GM23248 (cell line): Measurements from ENCODE around the gene DGKA. TPM values are rescaled to one million over a fixed set of nuclear protein-coding genes. Genes with fewer than 3 reads are reported as not detected.

Source experiments
- DNase-seq: peaks from one replicate; pipeline ENCODE4 v3.0.0-alpha.2; 2015
- H2AFZ ChIP-seq: fragments of 200-600 bp; sonication (generic); 2 replicates; pipeline ENCODE4 v1.6.1; 2016; ENCODE audit warnings: antibody characterized with exemption
- H3F3A ChIP-seq: fragments of 200-600 bp; sonication (generic); 2 replicates; pipeline ENCODE4 v1.6.1; 2016; ENCODE audit warnings: mild to moderate bottlenecking, antibody characterized with exemption, mixed run types; ENCODE audit not compliant: insufficient read depth
- H3K27ac ChIP-seq: fragments of 200-600 bp; sonication (generic); 2 replicates; pipeline ENCODE4 v1.5.1; 2016; ENCODE audit warnings: mild to moderate bottlenecking
- H3K27me3 ChIP-seq: fragments of 200-600 bp; sonication (generic); replicated peaks from 2 replicates; pipeline ENCODE4 v1.6.1; 2016; ENCODE audit warnings: mild to moderate bottlenecking; ENCODE audit not compliant: insufficient read depth
- H3K36me3 ChIP-seq: fragments of 200-600 bp; sonication (generic); 2 replicates; pipeline ENCODE4 v1.6.1; 2016; ENCODE audit warnings: low read depth, mild to moderate bottlenecking
- H3K4me1 ChIP-seq: fragments of 200-600 bp; sonication (generic); 2 replicates; pipeline ENCODE4 v1.6.1; 2016; ENCODE audit warnings: mild to moderate bottlenecking; ENCODE audit not compliant: insufficient read depth
- H3K4me2 ChIP-seq: fragments of 200-600 bp; sonication (generic); one replicate; pipeline ENCODE4 v1.6.1; 2016; ENCODE audit warnings: mild to moderate bottlenecking; ENCODE audit not compliant: unreplicated experiment
- H3K4me3 ChIP-seq: fragments of 200-600 bp; sonication (generic); 2 replicates; pipeline ENCODE4 v1.5.1; 2016; ENCODE audit warnings: mild to moderate bottlenecking
- H3K79me2 ChIP-seq: fragments of 200-600 bp; sonication (generic); 2 replicates; pipeline ENCODE4 v1.6.1; 2016; ENCODE audit warnings: mild to moderate bottlenecking; ENCODE audit not compliant: insufficient read depth
- H3K9ac ChIP-seq: fragments of 200-600 bp; sonication (generic); 2 replicates; pipeline ENCODE4 v1.6.1; 2016; ENCODE audit warnings: mild to moderate bottlenecking
- H3K9me2 ChIP-seq: fragments of 200-600 bp; sonication (generic); 2 replicates; pipeline ENCODE4 v1.6.1; 2016; ENCODE audit warnings: mixed run types, mild to moderate bottlenecking, moderate library complexity; ENCODE audit not compliant: insufficient read depth
- H3K9me3 ChIP-seq: fragments of 200-600 bp; sonication (generic); one replicate; pipeline ENCODE4 v1.6.1; 2017; ENCODE audit warnings: low read depth
- H4K20me1 ChIP-seq: fragments of 200-600 bp; sonication (generic); 2 replicates; pipeline ENCODE4 v1.6.0; 2016; ENCODE audit not compliant: insufficient read depth
- EZH2 ChIP-seq: fragments of 200-600 bp; sonication (generic); IDR thresholded peaks from 2 replicates; pipeline ENCODE4 v1.6.1; 2018; ENCODE audit warnings: antibody characterized with exemption, mild to moderate bottlenecking; ENCODE audit not compliant: insufficient read depth, poor library complexity, severe bottlenecking
- EZH2phosphoT487 ChIP-seq: fragments of 200-600 bp; sonication (generic); IDR thresholded peaks from 2 replicates; pipeline ENCODE4 v1.6.1; 2018; ENCODE audit warnings: antibody characterized with exemption, moderate library complexity, mild to moderate bottlenecking, low read depth; ENCODE audit not compliant: insufficient read depth
- WGBS, 2 experiments: methylation state at CpG; one replicate each; pipeline ENCODE4 v1.1.6; 2015 to 2017; ENCODE audit warnings: low lambda C conversion rate in 2 of 2, low coverage in 1 of 2; ENCODE audit errors: missing lambda C conversion rate in 2 of 2; 5-methylcytosine and 5-hydroxymethylcytosine counted together
- in situ Hi-C: fragments of 300-500 bp; cut with MboI; formaldehyde crosslinking; loops from 2 replicates; pipeline ENCODE4 v1.15.0; 2020
- polyA plus RNA-seq: library from polyadenylated mRNA; unstranded; fragments of >200 nt; fragmentation: Nextera tagmentation; extraction: Ambion mirVana; gene quantifications from 2 replicates; pipeline ENCODE4 v1.2.1, GENCODE V29; 2016
- total RNA-seq: library from RNA; depleted of rRNA; stranded (reverse); fragments of >200 nt; shearing (Covaris generic); gene quantifications from 2 replicates; pipeline ENCODE4 v1.2.3, GENCODE V29; 2014

DGKA gene
- total and polyA plus RNA-seq, 2 experiments from 2014 or later: 67.7 to 116 TPM

DNA sequence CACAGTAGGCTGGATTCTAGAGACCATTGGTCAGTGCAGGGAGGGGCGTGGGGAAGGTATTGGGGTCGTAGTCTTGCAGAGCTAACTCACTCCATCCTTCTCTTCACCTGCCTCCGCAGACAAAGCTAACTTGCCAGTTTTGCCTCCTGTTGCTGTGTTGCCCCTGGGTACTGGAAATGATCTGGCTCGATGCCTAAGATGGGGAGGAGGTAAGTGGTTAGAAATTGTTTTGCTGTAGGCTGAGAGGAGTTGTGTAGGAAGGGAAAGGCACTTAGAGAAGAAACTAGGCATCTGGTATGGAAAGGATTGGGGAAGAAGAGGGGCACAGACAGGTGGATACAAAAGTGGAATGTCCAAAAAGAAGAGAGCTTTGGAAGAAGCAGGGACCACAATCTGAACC lies 11.1 kb downstream of the DGKA start:
- no peak overlapping the region for H3K4me3 ChIP-seq
- no peak overlapping the region for H2AFZ ChIP-seq
- peaks cover 45% of the 10 kb centered on the region for H3K36me3 ChIP-seq
- no peaks in the 10 kb centered on the region for H3K9me2 ChIP-seq
- no peak overlapping the region for H3K4me2 ChIP-seq
- H3F3A ChIP-seq: peaks cover 27% of the 10 kb centered on the region
- WGBS, 2 experiments: 90 to 93% methylated on average over 4 of the region's 4 CpGs
- no peaks in the 10 kb centered on the region for H3K9me3 ChIP-seq
- in situ Hi-C loops: no loop called here
- TF ChIP-seq EZH2phosphoT487: no peak
- no peak for TF ChIP-seq EZH2
- peaks cover 22% of the 10 kb centered on the region for H3K4me1 ChIP-seq
- no peak overlapping the region for H3K9ac ChIP-seq
- no peak for DNase-seq
- no peak overlapping the region for H3K27ac ChIP-seq
- no peaks in the 10 kb centered on the region for H3K27me3 ChIP-seq
- H3K79me2 ChIP-seq: no peaks in the 10 kb centered on the region
- H4K20me1 ChIP-seq: no peaks in the 10 kb centered on the region

DNA sequence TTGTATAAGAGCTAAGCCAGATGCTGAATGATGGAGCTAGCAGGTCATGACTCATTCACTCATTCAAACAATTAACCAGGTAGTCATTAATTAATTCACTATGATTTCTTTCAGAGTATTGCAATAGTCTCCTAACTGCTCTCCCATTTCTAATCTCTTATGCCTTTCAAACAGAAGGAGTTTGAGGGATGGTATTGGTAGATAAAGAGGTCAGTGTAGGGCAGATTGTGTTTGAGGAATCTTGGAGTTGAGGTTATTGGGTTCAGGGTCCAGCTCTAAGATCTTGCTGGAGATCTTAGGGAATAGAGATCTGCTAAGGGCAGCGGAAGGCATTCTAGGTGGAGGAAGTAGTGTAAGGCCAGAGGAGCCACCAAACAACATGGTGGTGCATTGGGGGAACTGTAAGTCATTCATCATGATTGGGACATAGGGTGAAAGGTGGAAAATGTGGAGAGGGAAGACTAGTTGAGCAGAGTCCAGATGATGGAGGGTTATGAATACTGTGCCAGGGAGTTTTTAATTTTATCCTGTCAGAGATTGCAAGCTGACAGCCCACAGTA lies 11.7 kb downstream of the DGKA start:
- no peaks in the 10 kb centered on the region for H3K27me3 ChIP-seq
- H3K79me2 ChIP-seq: no peaks in the 10 kb centered on the region
- H3K9ac ChIP-seq: no peak overlapping the region
- 96 to 100% methylated on average over 1 of the region's 1 CpG for WGBS, 2 experiments
- in situ Hi-C loops: no loop called here
- no peak overlapping the region for H2AFZ ChIP-seq
- no peaks in the 10 kb centered on the region for H4K20me1 ChIP-seq
- H3K9me3 ChIP-seq: no peaks in the 10 kb centered on the region
- TF ChIP-seq EZH2 (no peak), EZH2phosphoT487 (no peak)
- H3K36me3 ChIP-seq: peaks cover 45% of the 10 kb centered on the region
- H3F3A ChIP-seq: peaks cover 21% of the 10 kb centered on the region
- DNase-seq: no peak
- no peaks in the 10 kb centered on the region for H3K9me2 ChIP-seq
- no peak overlapping the region for H3K4me2 ChIP-seq
- no peak overlapping the region for H3K27ac ChIP-seq
- no peak overlapping the region for H3K4me3 ChIP-seq
- peaks cover 16% of the 10 kb centered on the region for H3K4me1 ChIP-seq

GRCh38 chr12:55946553-55946952 lies 15.6 kb downstream of the DGKA start:
- Histone ChIP-seq H3K9me2 (no peaks in the 10 kb centered on the region), H3K4me2 (no peak overlapping the region), H3K79me2 (no peaks in the 10 kb centered on the region), H3F3A (no peaks in the 10 kb centered on the region), H3K4me1 (no peaks in the 10 kb centered on the region), H3K9ac (no peak overlapping the region), H3K9me3 (no peaks in the 10 kb centered on the region), H3K27me3 (no peaks in the 10 kb centered on the region), H3K4me3 (no peak overlapping the region), H2AFZ (no peak overlapping the region), H3K27ac (no peak overlapping the region), H3K36me3 (peaks cover 34% of the 10 kb centered on the region), H4K20me1 (no peaks in the 10 kb centered on the region)
- TF ChIP-seq EZH2phosphoT487 (no peak), EZH2 (no peak)
- in situ Hi-C loops: no loop called here
- DNase-seq: no peak
- WGBS, 2 experiments: 79 to 84% methylated on average over 6 of the region's 6 CpGs

GRCh38 chr12:55955344-55955743 lies 24.4 kb downstream of the DGKA start:
- no peaks in the 10 kb centered on the region for H3K79me2 ChIP-seq
- no peak overlapping the region for H2AFZ ChIP-seq
- DNase-seq: no peak
- in situ Hi-C loops: no loop called here
- no peak overlapping the region for H3K4me2 ChIP-seq
- no peak overlapping the region for H3K9ac ChIP-seq
- no peak overlapping the region for H3K4me3 ChIP-seq
- H3K9me2 ChIP-seq: no peaks in the 10 kb centered on the region
- H3K27ac ChIP-seq: no peak overlapping the region
- H3K9me3 ChIP-seq: no peaks in the 10 kb centered on the region
- 47 to 53% methylated on average over 4 of the region's 4 CpGs for WGBS, 2 experiments
- peaks cover 9% of the 10 kb centered on the region for H3K4me1 ChIP-seq
- H3F3A ChIP-seq: peaks cover 19% of the 10 kb centered on the region
- H4K20me1 ChIP-seq: no peaks in the 10 kb centered on the region
- TF ChIP-seq EZH2 (no peak), EZH2phosphoT487 (no peak)
- H3K27me3 ChIP-seq: no peaks in the 10 kb centered on the region
- peaks cover 9% of the 10 kb centered on the region; the same call in 1 of the 2 replicates for H3K36me3 ChIP-seq
